ENCODE results near the gene CCSER1.

DNA sequence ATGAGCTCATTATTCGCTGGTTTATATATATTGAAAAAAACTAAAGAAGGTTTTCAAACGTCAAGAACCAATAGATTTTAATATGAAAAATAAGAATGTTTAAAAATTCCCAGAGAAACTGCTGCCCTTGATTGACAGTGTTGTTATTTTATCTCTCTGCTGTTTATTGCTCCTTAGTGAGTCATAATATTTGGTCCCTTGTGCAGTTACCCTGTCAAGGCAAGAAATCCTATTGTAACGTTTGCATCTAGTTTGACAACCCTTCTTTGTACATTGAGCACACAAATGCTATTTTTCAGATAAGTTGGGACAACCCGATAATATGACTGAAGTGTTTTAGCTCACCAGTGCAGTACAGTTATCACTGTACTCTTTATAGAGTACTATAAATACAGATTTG lies 349.4 kb downstream of the CCSER1 start:
- TF ChIP-seq, protein P1, sequence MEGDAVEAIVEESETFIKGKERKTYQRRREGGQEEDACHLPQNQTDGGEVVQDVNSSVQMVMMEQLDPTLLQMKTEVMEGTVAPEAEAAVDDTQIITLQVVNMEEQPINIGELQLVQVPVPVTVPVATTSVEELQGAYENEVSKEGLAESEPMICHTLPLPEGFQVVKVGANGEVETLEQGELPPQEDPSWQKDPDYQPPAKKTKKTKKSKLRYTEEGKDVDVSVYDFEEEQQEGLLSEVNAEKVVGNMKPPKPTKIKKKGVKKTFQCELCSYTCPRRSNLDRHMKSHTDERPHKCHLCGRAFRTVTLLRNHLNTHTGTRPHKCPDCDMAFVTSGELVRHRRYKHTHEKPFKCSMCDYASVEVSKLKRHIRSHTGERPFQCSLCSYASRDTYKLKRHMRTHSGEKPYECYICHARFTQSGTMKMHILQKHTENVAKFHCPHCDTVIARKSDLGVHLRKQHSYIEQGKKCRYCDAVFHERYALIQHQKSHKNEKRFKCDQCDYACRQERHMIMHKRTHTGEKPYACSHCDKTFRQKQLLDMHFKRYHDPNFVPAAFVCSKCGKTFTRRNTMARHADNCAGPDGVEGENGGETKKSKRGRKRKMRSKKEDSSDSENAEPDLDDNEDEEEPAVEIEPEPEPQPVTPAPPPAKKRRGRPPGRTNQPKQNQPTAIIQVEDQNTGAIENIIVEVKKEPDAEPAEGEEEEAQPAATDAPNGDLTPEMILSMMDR (IDR thresholded peaks at IDR 0.05; ENCODE audit: low read length): no peak
- TF ChIP-seq EZH2 (IDR thresholded peaks at IDR 0.05; ENCODE audit: borderline replicate concordance, low read length): no peak

All from OCI-LY1 (cell line).